WTC11 (cell line): Measurements from ENCODE around the gene RND1. TPM values are rescaled to one million over a fixed set of nuclear protein-coding genes. Genes with fewer than 3 reads are reported as not detected.

Experiments
- ARID4B ChIP-seq: sonication (generic); formaldehyde crosslinking; IDR thresholded peaks from 2 replicates; pipeline ENCODE4 v1.8.0; 2023; ENCODE audit warnings: missing genetic modification reagents, mild to moderate bottlenecking, borderline replicate concordance
- CDX4 ChIP-seq: fragments of 250-450 bp; sonication (Bioruptor Pico); IDR thresholded peaks from 2 replicates; pipeline ENCODE4 v1.9.0; 2021; ENCODE audit warnings: moderate library complexity, mild to moderate bottlenecking, inconsistent platforms, borderline replicate concordance
- E2F5 ChIP-seq: sonication (generic); formaldehyde crosslinking; IDR thresholded peaks from 2 replicates; pipeline ENCODE4 v1.8.1; 2022; ENCODE audit warnings: mild to moderate bottlenecking, moderate library complexity, missing genetic modification reagents
- ELF4 ChIP-seq: sonication (generic); formaldehyde crosslinking; IDR thresholded peaks from 2 replicates; pipeline ENCODE4 v1.8.1; 2022; ENCODE audit warnings: low read depth, mild to moderate bottlenecking, moderate library complexity, missing genetic modification reagents
- EMX1 ChIP-seq: fragments of 250-450 bp; sonication (Bioruptor Pico); IDR thresholded peaks from 2 replicates; pipeline ENCODE4 v1.8.0; 2021; ENCODE audit warnings: mild to moderate bottlenecking
- FOXP1 ChIP-seq: sonication (generic); formaldehyde crosslinking; IDR thresholded peaks from 2 replicates; pipeline ENCODE4 v1.8.0; 2022; ENCODE audit warnings: missing genetic modification reagents, mild to moderate bottlenecking, moderate library complexity, borderline replicate concordance
- MYBL2 ChIP-seq: sonication (generic); formaldehyde crosslinking; IDR thresholded peaks from 2 replicates; pipeline ENCODE4 v1.8.1; 2023; ENCODE audit warnings: mild to moderate bottlenecking, moderate library complexity, missing genetic modification reagents
- PRDM15 ChIP-seq: sonication (generic); formaldehyde crosslinking; IDR thresholded peaks from 2 replicates; pipeline ENCODE4 v1.8.0; 2022; ENCODE audit warnings: missing genetic modification reagents
- RELA ChIP-seq: sonication (generic); formaldehyde crosslinking; IDR thresholded peaks from 2 replicates; pipeline ENCODE4 v1.8.1; 2022; ENCODE audit warnings: missing genetic modification reagents, mild to moderate bottlenecking, borderline replicate concordance
- ZNF317 ChIP-seq: sonication (generic); formaldehyde crosslinking; IDR thresholded peaks from 2 replicates; pipeline ENCODE4 v1.8.1; 2023; ENCODE audit warnings: low read depth, mild to moderate bottlenecking, moderate library complexity, missing genetic modification reagents, borderline replicate concordance
- total RNA-seq: library from RNA; stranded (reverse); gene quantifications from 3 replicates; pipeline ENCODE4 v1.2.3, GENCODE V29; 2021
- TF ChIP-seq, protein P1 (sequence below): sonication (generic); formaldehyde crosslinking; IDR thresholded peaks from 2 replicates; pipeline ENCODE4 v1.8.1; 2023; ENCODE audit warnings: mild to moderate bottlenecking, moderate library complexity, missing genetic modification reagents
- TF ChIP-seq, protein P2 (sequence below): fragments of 250-450 bp; sonication (Bioruptor Pico); IDR thresholded peaks from 2 replicates; pipeline ENCODE4 v2.1.2; 2022; ENCODE audit warnings: mild to moderate bottlenecking, moderate library complexity
- TF ChIP-seq, protein P3 (sequence below): fragments of 250-450 bp; sonication (Bioruptor Pico); IDR thresholded peaks from 2 replicates; pipeline ENCODE4 v1.9.0; 2021; ENCODE audit warnings: mild to moderate bottlenecking
- TF ChIP-seq, protein P4 (sequence below): sonication (generic); formaldehyde crosslinking; IDR thresholded peaks from 2 replicates; pipeline ENCODE4 v1.8.1; 2022; ENCODE audit warnings: missing genetic modification reagents, borderline replicate concordance

The RND1 gene
- total RNA-seq, 1 experiment from 2014 or later, result 7.6 TPM

DNA sequence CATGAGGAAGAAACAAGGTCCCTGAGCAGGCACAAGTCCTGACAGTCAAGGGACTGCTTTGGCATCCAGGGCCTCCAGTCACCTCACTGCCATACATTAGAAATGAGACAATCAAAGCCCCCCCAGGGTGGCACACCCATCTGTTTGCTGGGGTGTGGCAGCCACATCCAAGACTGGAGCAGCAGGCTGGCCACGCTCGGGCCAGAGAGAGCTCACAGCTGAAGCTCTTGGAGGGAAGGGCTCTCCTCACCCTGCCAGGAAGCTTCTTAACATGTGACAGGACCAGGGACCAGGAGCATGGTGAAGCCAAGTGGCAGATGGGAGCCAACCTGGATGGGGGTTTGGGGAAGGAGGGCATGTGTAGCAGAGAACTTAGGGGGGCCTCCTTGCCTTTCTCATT, 37.4 kb downstream of the RND1 start (continued):
- TF ChIP-seq PRDM15 (CRISPR knock-in tag) (no peak), FOXP1 (CRISPR knock-in tag) (no peak), ZNF317 (CRISPR knock-in tag) (no peak), CDX4 (CRISPR knock-in tag) (no peak), ARID4B (CRISPR knock-in tag) (no peak), RELA (CRISPR knock-in tag) (no peak), EMX1 (CRISPR knock-in tag) (no peak), E2F5 (CRISPR knock-in tag) (no peak), MYBL2 (CRISPR knock-in tag) (no peak), ELF4 (CRISPR knock-in tag) (no peak)
- TF ChIP-seq, protein P1, sequence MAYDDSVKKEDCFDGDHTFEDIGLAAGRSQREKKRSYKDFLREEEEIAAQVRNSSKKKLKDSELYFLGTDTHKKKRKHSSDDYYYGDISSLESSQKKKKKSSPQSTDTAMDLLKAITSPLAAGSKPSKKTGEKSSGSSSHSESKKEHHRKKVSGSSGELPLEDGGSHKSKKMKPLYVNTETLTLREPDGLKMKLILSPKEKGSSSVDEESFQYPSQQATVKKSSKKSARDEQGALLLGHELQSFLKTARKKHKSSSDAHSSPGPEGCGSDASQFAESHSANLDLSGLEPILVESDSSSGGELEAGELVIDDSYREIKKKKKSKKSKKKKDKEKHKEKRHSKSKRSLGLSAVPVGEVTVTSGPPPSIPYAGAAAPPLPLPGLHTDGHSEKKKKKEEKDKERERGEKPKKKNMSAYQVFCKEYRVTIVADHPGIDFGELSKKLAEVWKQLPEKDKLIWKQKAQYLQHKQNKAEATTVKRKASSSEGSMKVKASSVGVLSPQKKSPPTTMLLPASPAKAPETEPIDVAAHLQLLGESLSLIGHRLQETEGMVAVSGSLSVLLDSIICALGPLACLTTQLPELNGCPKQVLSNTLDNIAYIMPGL (CRISPR knock-in tag), result no peak
- TF ChIP-seq, protein P2, sequence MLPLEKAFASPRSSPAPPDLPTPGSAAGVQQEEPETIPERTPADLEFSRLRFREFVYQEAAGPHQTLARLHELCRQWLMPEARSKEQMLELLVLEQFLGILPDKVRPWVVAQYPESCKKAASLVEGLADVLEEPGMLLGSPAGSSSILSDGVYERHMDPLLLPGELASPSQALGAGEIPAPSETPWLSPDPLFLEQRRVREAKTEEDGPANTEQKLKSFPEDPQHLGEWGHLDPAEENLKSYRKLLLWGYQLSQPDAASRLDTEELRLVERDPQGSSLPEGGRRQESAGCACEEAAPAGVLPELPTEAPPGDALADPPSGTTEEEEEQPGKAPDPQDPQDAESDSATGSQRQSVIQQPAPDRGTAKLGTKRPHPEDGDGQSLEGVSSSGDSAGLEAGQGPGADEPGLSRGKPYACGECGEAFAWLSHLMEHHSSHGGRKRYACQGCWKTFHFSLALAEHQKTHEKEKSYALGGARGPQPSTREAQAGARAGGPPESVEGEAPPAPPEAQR (CRISPR knock-in tag), result no peak
- TF ChIP-seq, protein P3, sequence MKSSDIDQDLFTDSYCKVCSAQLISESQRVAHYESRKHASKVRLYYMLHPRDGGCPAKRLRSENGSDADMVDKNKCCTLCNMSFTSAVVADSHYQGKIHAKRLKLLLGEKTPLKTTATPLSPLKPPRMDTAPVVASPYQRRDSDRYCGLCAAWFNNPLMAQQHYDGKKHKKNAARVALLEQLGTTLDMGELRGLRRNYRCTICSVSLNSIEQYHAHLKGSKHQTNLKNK (CRISPR knock-in tag), result no peak
- TF ChIP-seq, protein P4, sequence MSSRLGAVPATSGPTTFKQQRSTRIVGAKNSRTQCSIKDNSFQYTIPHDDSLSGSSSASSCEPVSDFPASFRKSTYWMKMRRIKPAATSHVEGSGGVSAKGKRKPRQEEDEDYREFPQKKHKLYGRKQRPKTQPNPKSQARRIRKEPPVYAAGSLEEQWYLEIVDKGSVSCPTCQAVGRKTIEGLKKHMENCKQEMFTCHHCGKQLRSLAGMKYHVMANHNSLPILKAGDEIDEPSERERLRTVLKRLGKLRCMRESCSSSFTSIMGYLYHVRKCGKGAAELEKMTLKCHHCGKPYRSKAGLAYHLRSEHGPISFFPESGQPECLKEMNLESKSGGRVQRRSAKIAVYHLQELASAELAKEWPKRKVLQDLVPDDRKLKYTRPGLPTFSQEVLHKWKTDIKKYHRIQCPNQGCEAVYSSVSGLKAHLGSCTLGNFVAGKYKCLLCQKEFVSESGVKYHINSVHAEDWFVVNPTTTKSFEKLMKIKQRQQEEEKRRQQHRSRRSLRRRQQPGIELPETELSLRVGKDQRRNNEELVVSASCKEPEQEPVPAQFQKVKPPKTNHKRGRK (CRISPR knock-in tag), result no peak
